Measurements from ENCODE around the gene UBA6. TPM values are rescaled to one million over a fixed set of nuclear protein-coding genes. Genes with fewer than 3 reads are reported as not detected.

Gene UBA6
- total RNA-seq, 1 experiment from 2014 or later: 72.2 TPM

GRCh38 chr4:67717586-67717985, 16.6 kb upstream of the UBA6 start:
- Mint-ChIP-seq H3K9me3 (peaks cover 0 to 3% of the 10 kb centered on the region in 2 experiments; a peak in 1 of 5 replicates), H3K27me3 (ENCODE audit: low read depth) (no peaks in the 10 kb centered on the region), H3K36me3 (ENCODE audit: insufficient read depth in 1 of 3, low read depth in 3 of 3) (peaks cover 18 to 48% (median 25%) of the 10 kb centered on the region in 3 experiments), H3K27ac (no peak overlapping the region), H3K4me3 (no peak overlapping the region), H3K4me1 (peaks cover 29 to 31% of the 10 kb centered on the region in 2 experiments)
- no peak overlapping the region for H3K9ac ChIP-seq (ENCODE audit: extremely low read depth, insufficient read length, low read length)
- H3K4me1 ChIP-seq (ENCODE audit: insufficient read depth, low read length): no peaks in the 10 kb centered on the region; the same call in 1 of the 2 replicates
- no peak for DNase-seq
- no peak overlapping the region for H2BK15ac ChIP-seq (ENCODE audit: low read depth, low read length)
- H2AFZ ChIP-seq (ENCODE audit: low read length): no peak overlapping the region
- H2BK20ac ChIP-seq (ENCODE audit: low read depth, low read length, poor library complexity, severe bottlenecking): no peak overlapping the region
- no peak overlapping the region for H3T11ph ChIP-seq (ENCODE audit: low read length)
- H4K5ac ChIP-seq (ENCODE audit: insufficient read length, low read depth, low read length): no peak overlapping the region
- H4K20me1 ChIP-seq (ENCODE audit: control insufficient read depth, insufficient read depth, insufficient read length): no peaks in the 10 kb centered on the region
- no peak overlapping the region for H3K27ac ChIP-seq (ENCODE audit: insufficient read length, low read depth, low read length)
- no peak overlapping the region for H3K14ac ChIP-seq (ENCODE audit: insufficient read depth, low read length)
- no peak overlapping the region for H3K4me2 ChIP-seq (ENCODE audit: insufficient read depth, insufficient read length, low read length)
- no peak overlapping the region for H2BK120ac ChIP-seq (ENCODE audit: low read depth, low read length, poor library complexity, severe bottlenecking)
- no peaks in the 10 kb centered on the region for H3K23me2 ChIP-seq (ENCODE audit: insufficient read length, low read depth, low read length, poor library complexity, severe bottlenecking)
- H3K79me2 ChIP-seq (ENCODE audit: insufficient read depth, low read length): no peaks in the 10 kb centered on the region
- H3K18ac ChIP-seq (ENCODE audit: insufficient read length, low read depth, low read length): no peak overlapping the region
- H3K27me3 ChIP-seq (ENCODE audit: insufficient read depth, low read length): no peaks in the 10 kb centered on the region
- no peak overlapping the region for H4K8ac ChIP-seq (replicated peaks; ENCODE audit: insufficient read length, low read depth, low read length)
- no CpG with 5 or more reads among the region's 2 CpGs for WGBS (ENCODE audit: extremely low coverage, insufficient read length, low lambda C conversion rate)
- no peak overlapping the region for H2BK5ac ChIP-seq (ENCODE audit: insufficient read length, low read length)
- no peaks in the 10 kb centered on the region for H3K9me3 ChIP-seq (ENCODE audit: control insufficient read depth, low read depth, low read length)
- H2AK5ac ChIP-seq (ENCODE audit: insufficient read length, low read length): no peak overlapping the region
- no peak overlapping the region for H3K56ac ChIP-seq (ENCODE audit: insufficient read length, low read depth, low read length)
- no peak for TF ChIP-seq CTCF (conservative IDR thresholded peaks at IDR 0.05)
- no peak overlapping the region for H2BK12ac ChIP-seq (ENCODE audit: insufficient read length, low read depth, low read length)
- H3K23ac ChIP-seq (ENCODE audit: insufficient read length, low read depth, low read length): no peak overlapping the region
- no peaks in the 10 kb centered on the region for H3K79me1 ChIP-seq (ENCODE audit: insufficient read depth, low read depth, low read length, poor library complexity, severe bottlenecking)
- H3K4ac ChIP-seq (ENCODE audit: low read depth, low read length): no peak overlapping the region
- no peak overlapping the region for H4K91ac ChIP-seq (ENCODE audit: insufficient read length, low read depth, low read length)

All from H9 (cell line).